Mesenchymal stem cell (in vitro differentiated cells and primary cell): ENCODE data around the gene SYNE1.

ENCODE experiments used
- DNase-seq: peaks from one replicate; pipeline ENCODE4 v3.0.0-alpha.2; 2013
- H2AFZ ChIP-seq: one replicate; pipeline ENCODE4 v1.6.1; 2013; ENCODE audit warnings: low read depth, mild to moderate bottlenecking, control low read depth, inconsistent platforms, low read length, moderate library complexity
- H2AK5ac ChIP-seq: 2 replicates; pipeline ENCODE4 v1.6.1; 2013; ENCODE audit warnings: low read length, moderate library complexity, mild to moderate bottlenecking, inconsistent platforms; ENCODE audit not compliant: severe bottlenecking
- H2BK120ac ChIP-seq: one replicate; pipeline ENCODE4 v1.6.1; 2013; ENCODE audit warnings: low read depth, mild to moderate bottlenecking, inconsistent platforms, low read length, moderate library complexity
- H2BK12ac ChIP-seq, 2 experiments: one replicate each; pipeline ENCODE4 v1.6.1; 2013; ENCODE audit warnings: inconsistent platforms in 2 of 2, low read length in 2 of 2, mild to moderate bottlenecking in 2 of 2, moderate library complexity in 2 of 2, control low read depth in 1 of 2
- H2BK15ac ChIP-seq: one replicate; pipeline ENCODE4 v1.6.1; 2013; ENCODE audit warnings: mild to moderate bottlenecking, low read depth, inconsistent platforms; ENCODE audit not compliant: poor library complexity, severe bottlenecking
- H2BK5ac ChIP-seq: 2 replicates; pipeline ENCODE4 v1.6.1; 2013; ENCODE audit warnings: low read depth, mild to moderate bottlenecking, low read length, control low read depth, inconsistent platforms; ENCODE audit not compliant: poor library complexity, severe bottlenecking
- H3K14ac ChIP-seq, 2 experiments: one replicate each; pipeline ENCODE4 v1.6.1; 2013; ENCODE audit warnings: inconsistent platforms in 2 of 2, low read length in 2 of 2, control low read depth in 1 of 2, mild to moderate bottlenecking in 1 of 2, moderate library complexity in 1 of 2
- H3K18ac ChIP-seq, 2 experiments: one replicate each; pipeline ENCODE4 v1.6.1; 2013; ENCODE audit warnings: inconsistent platforms in 2 of 2, low read length in 2 of 2, control low read depth in 1 of 2, low read depth in 1 of 2, mild to moderate bottlenecking in 1 of 2
- H3K23ac ChIP-seq, 2 experiments: one replicate each; pipeline ENCODE4 v1.6.1; 2013; ENCODE audit warnings: inconsistent platforms in 2 of 2, low read length in 2 of 2, mild to moderate bottlenecking in 2 of 2, moderate library complexity in 2 of 2, control low read depth in 1 of 2
- H3K27ac ChIP-seq: 2 replicates; pipeline ENCODE4 v1.5.1; 2013; ENCODE audit warnings: mild to moderate bottlenecking, moderate library complexity, low read length, control low read depth, inconsistent platforms; ENCODE audit not compliant: poor library complexity, severe bottlenecking
- H3K27me3 ChIP-seq, 2 experiments: 2 replicates each; pipeline versions ENCODE4 v1.6.1 to v1.7.0; 2013; ENCODE audit warnings: low read length in 2 of 2, mild to moderate bottlenecking in 2 of 2, moderate library complexity in 2 of 2, control low read depth in 1 of 2, inconsistent platforms in 1 of 2; ENCODE audit not compliant: control insufficient read depth in 1 of 2, insufficient read depth in 1 of 2
- H3K36me3 ChIP-seq, 2 experiments: 2 replicates each; pipeline versions ENCODE4 v1.6.1 to v1.7.0; 2013; ENCODE audit warnings: low read length in 2 of 2, control low read depth in 1 of 2, inconsistent platforms in 1 of 2, low read depth in 1 of 2, mild to moderate bottlenecking in 1 of 2; ENCODE audit not compliant: insufficient read depth in 2 of 2, control insufficient read depth in 1 of 2
- H3K4ac ChIP-seq, 2 experiments: one replicate each; pipeline ENCODE4 v1.6.1; 2013; ENCODE audit warnings: inconsistent platforms in 2 of 2, low read length in 2 of 2, mild to moderate bottlenecking in 2 of 2, moderate library complexity in 2 of 2, control low read depth in 1 of 2, low read depth in 1 of 2
- H3K4me1 ChIP-seq: 2 replicates; pipeline ENCODE4 v1.6.1; 2013; ENCODE audit warnings: low read depth, low read length, control low read depth; ENCODE audit not compliant: control insufficient read depth, insufficient read depth
- H3K4me2 ChIP-seq: 2 replicates; pipeline ENCODE4 v1.6.1; 2013; ENCODE audit warnings: low read length, mild to moderate bottlenecking, inconsistent platforms; ENCODE audit not compliant: poor library complexity, severe bottlenecking
- H3K4me3 ChIP-seq, 2 experiments: 2 replicates each; pipeline versions ENCODE4 v1.5.1 to v1.7.0; 2013; ENCODE audit warnings: low read length in 2 of 2, mild to moderate bottlenecking in 2 of 2, control low read depth in 1 of 2, low read depth in 1 of 2; ENCODE audit not compliant: insufficient read depth in 1 of 2
- H3K79me1 ChIP-seq: replicated peaks from 2 replicates; pipeline ENCODE4 v1.6.1; 2013; ENCODE audit warnings: mild to moderate bottlenecking, control low read depth, low read length, inconsistent platforms; ENCODE audit not compliant: poor library complexity, severe bottlenecking
- H3K9ac ChIP-seq: 2 replicates; pipeline ENCODE4 v1.7.0; 2013; ENCODE audit warnings: mild to moderate bottlenecking, low read length, moderate library complexity
- H3K9me3 ChIP-seq: 2 replicates; pipeline ENCODE4 v1.7.0; 2013; ENCODE audit warnings: mild to moderate bottlenecking, low read length; ENCODE audit not compliant: control insufficient read depth
- H4K8ac ChIP-seq: one replicate; pipeline ENCODE4 v1.6.1; 2013; ENCODE audit warnings: inconsistent platforms, mild to moderate bottlenecking, low read length, moderate library complexity
- H4K91ac ChIP-seq: one replicate; pipeline ENCODE4 v1.6.1; 2013; ENCODE audit warnings: mild to moderate bottlenecking, low read length, inconsistent platforms
- WGBS: methylation state at CpG from one replicate; pipeline ENCODE4 v1.1.7; 2013; ENCODE audit warnings: mixed read lengths; 5-methylcytosine and 5-hydroxymethylcytosine counted together

The SYNE1 gene

DNA sequence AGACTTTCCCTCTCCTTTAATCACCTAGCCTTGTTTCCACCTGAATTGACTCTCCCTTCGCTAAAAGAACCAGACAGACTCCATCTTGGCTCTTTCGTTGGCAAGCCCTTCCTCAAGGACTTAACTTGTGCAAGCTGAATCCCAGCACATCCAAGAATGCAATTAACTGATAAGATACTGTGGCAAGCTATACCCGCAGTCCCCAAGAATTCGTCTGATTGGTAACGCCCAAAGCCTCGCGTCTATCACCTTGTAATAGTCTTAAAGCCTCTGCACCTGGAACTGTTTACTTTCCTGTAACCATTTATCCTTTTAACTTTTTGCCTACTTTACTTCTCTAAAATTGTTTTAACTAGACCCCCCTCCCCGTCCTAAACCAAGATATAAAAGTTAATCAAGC, 45.0 kb upstream of the SYNE1 start:
- no peak for DNase-seq
- 35% methylated on average over 8 of the region's 8 CpGs for WGBS

DNA sequence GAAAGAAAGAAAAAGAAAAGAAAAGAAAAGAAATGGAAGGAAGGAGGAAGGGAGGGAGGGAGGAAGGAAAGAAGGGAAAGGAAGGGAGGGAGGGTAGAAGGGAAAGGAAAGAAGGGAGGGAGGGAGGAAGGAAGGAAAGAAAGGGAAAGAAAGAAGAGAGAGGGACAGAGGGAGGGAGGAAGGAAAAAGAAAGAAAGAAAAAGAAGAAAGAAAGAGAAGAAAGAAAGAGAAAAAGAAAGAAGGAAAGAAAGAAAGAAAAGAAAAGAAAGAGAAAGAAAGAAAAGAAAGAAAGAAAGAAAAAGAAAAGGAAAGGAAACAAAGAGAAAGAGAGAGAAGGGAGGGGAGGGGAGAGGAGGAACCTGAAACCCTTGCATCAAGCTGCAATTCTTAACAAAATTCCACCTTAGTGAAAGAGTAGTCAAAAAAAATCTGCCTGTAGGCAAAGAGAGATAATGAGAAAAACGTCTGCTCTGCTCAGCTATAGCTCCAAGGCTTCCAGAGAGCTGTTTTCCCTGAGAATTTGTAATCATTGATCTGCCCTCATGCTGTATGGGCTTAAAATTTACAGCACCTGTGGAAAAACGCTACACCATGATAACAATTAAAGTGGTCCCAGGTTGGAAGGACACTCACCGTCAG, 43.8 kb upstream of the SYNE1 start:
- Histone ChIP-seq H3K27me3 (no peaks in the 10 kb centered on the region), H2BK12ac (no peak overlapping the region), H3K9ac (no peak overlapping the region), H3K4ac (no peak overlapping the region), H3K4me2 (no peak overlapping the region), H3K79me1 (no peaks in the 10 kb centered on the region), H4K8ac (no peak overlapping the region), H2BK120ac (no peak overlapping the region), H2AK5ac (no peak overlapping the region), H3K4me1 (no peaks in the 10 kb centered on the region), H4K91ac (no peak overlapping the region), H3K27ac (no peak overlapping the region), H3K14ac (no peak overlapping the region), H3K36me3 (no peaks in the 10 kb centered on the region), H3K9me3 (no peaks in the 10 kb centered on the region), H2BK5ac (no peak overlapping the region), H2AFZ (no peak overlapping the region), H2BK15ac (no peak overlapping the region), H3K18ac (no peak overlapping the region), H3K23ac (no peak overlapping the region), H3K4me3 (no peak overlapping the region)
- 15% methylated on average over 3 of the region's 3 CpGs for WGBS
- no peak for DNase-seq

More for the DNA sequence above, 45.0 kb upstream of the SYNE1 start:
- H2BK5ac ChIP-seq, result no peak overlapping the region
- no peaks in the 10 kb centered on the region for H3K36me3 ChIP-seq
- H2AK5ac ChIP-seq, result no peak overlapping the region
- no peaks in the 10 kb centered on the region for H3K79me1 ChIP-seq
- no peak overlapping the region for H3K27ac ChIP-seq
- H3K9me3 ChIP-seq, result no peaks in the 10 kb centered on the region
- H3K14ac ChIP-seq, result no peak overlapping the region
- H3K18ac ChIP-seq, result no peak overlapping the region
- no peak overlapping the region for H4K8ac ChIP-seq
- H3K4ac ChIP-seq, result no peak overlapping the region
- no peak overlapping the region for H3K23ac ChIP-seq
- no peak overlapping the region for H2BK12ac ChIP-seq
- no peak overlapping the region for H3K9ac ChIP-seq
- H2AFZ ChIP-seq, result no peak overlapping the region
- no peaks in the 10 kb centered on the region for H3K27me3 ChIP-seq
- no peak overlapping the region for H2BK15ac ChIP-seq
- H3K4me1 ChIP-seq, result no peaks in the 10 kb centered on the region
- no peak overlapping the region for H3K4me3 ChIP-seq
- no peak overlapping the region for H3K4me2 ChIP-seq
- no peak overlapping the region for H2BK120ac ChIP-seq
- H4K91ac ChIP-seq, result no peak overlapping the region

GRCh38 chr6:152680151-152680550, 43.0 kb upstream of the SYNE1 start:
- Histone ChIP-seq H2BK12ac (no peak overlapping the region), H3K23ac (no peak overlapping the region), H3K18ac (no peak overlapping the region), H3K4ac (no peak overlapping the region), H3K9me3 (no peaks in the 10 kb centered on the region), H3K36me3 (no peaks in the 10 kb centered on the region), H4K8ac (no peak overlapping the region), H2AFZ (no peak overlapping the region), H3K27ac (no peak overlapping the region), H3K79me1 (no peaks in the 10 kb centered on the region), H2BK5ac (no peak overlapping the region), H4K91ac (no peak overlapping the region), H3K4me3 (no peak overlapping the region), H3K27me3 (no peaks in the 10 kb centered on the region), H3K14ac (no peak overlapping the region), H3K4me2 (no peak overlapping the region), H3K4me1 (no peaks in the 10 kb centered on the region), H3K9ac (no peak overlapping the region), H2BK15ac (no peak overlapping the region), H2BK120ac (no peak overlapping the region), H2AK5ac (no peak overlapping the region)
- no peak for DNase-seq
- WGBS, result 94% methylated on average over 1 of the region's 1 CpG

DNA sequence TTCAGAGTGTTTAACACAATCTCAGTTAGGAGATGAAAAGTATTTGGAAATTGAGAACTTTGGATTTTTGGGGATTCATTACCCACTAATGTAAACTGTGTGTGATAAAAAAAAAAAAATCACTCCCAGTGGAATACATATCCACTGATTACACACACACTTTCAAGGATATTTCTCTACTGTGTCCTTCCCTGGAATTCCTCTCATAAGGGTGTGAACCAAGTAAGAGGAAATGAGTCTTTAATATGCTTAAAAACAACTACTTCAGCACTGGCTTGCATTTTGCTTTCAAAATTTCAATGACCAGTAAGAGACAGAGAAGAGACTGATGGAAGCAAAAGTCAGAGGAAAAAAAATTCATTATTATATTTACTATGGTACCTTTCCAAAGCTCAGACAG, 36.1 kb upstream of the SYNE1 start:
- H3K9ac ChIP-seq, result peak overlapping the region; percentile 5
- no peak overlapping the region for H4K8ac ChIP-seq
- H2BK120ac ChIP-seq, result no peak overlapping the region
- H3K14ac ChIP-seq, result no peak overlapping the region
- no peak overlapping the region for H4K91ac ChIP-seq
- no peaks in the 10 kb centered on the region for H3K36me3 ChIP-seq
- H3K23ac ChIP-seq, result no peak overlapping the region
- H3K9me3 ChIP-seq, result no peaks in the 10 kb centered on the region
- no peak overlapping the region for H2BK5ac ChIP-seq
- no peak overlapping the region for H2AK5ac ChIP-seq
- H3K4me2 ChIP-seq, result no peak overlapping the region
- DNase-seq, result no peak
- no peaks in the 10 kb centered on the region for H3K27me3 ChIP-seq
- H3K27ac ChIP-seq, result no peak overlapping the region
- H2BK12ac ChIP-seq, result no peak overlapping the region
- H3K18ac ChIP-seq, result no peak overlapping the region
- H3K4ac ChIP-seq, result no peak overlapping the region
- H2BK15ac ChIP-seq, result no peak overlapping the region
- no peak overlapping the region for H2AFZ ChIP-seq
- H3K4me1 ChIP-seq, result no peaks in the 10 kb centered on the region
- H3K4me3 ChIP-seq, result no peak overlapping the region
- no peaks in the 10 kb centered on the region for H3K79me1 ChIP-seq
